HG02588 (cell line): ENCODE measurements around the gene TRMT1.

Experiments
- ATAC-seq: cut with Tn5 transposase; IDR thresholded peaks from one replicate; pipeline ENCODE4 v1.9.1; 2021; ENCODE audit warnings: mild to moderate bottlenecking, moderate library complexity; ENCODE audit not compliant: unreplicated experiment

Gene TRMT1

DNA sequence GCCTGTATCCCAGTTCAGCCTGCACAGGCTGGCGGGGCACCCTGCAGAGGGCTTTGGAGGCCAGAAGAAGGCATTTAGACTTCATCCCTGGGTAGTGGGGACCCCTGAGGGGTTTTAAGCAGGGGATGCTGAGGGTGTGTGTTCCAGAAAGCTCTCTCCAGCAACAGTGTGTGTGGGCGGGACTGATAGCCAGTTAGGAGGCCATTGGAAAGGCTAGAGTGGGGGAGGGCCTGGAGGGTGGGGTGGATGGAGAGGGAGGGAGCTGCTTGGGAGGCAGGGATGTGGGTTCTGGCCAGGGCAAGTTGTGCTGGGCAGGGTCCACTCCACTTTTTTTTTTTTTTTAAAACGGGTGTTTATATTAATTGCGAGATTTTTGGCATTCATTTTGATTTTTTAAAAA lies 42.2 kb downstream of the TRMT1 start:
- ATAC-seq, result no peak

DNA sequence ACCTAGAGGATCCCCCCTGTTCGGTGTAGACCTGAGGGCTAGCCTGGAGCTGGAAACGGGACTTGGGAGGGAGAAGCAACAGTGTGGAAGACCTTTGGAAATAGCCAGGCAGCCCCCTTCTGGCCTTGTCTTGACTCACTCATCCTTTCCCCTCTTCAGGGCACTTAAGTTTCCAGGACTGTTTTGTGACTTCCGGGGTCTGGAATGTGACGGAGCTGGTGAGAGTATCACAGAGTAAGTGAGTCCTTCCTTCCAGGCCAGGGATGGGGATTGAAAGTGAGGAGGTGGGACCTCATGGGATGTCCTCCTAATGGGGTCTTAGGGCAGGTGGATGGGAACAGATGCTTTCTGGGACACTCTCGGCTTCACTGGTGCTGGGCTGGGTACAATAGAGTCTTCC lies 43.3 kb downstream of the TRMT1 start:
- no peak for ATAC-seq

DNA sequence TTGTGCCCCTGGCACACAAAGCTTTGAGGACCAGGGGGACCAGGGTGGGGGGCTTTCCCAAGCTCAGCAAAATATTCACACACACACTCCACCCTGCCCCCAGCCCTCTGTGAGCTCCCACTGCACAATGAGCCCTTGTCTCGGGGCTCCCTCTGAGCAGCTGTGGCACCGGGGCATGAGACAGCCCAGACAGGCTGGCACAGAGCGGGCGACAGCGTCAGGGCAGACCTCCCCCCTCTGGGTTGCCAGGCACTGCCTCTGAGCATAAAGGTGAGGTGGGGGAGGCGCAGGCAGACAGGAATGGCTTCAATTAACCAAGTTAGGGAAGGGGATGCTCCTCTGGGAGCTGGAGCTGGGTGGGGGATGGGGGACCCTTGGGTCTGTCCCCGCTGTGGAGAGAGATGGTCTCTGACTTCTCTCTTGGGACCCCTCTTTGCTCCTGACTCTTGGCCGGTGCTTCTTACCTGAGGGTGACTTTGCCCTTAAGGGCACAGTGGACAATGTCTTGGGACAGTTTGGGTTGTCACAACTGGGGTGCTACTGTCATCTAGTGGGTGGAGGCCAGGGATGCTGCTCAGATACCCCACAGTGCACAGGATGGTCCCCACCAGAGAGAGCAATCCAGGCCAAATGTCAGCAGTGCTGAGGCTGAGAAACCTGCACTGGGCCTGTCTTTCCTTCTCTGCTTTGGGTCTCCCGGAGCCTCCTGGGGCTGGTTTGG lies 44.2 kb downstream of the TRMT1 start:
- no peak for ATAC-seq

- no peak for ATAC-seq
Measured at GRCh38 chr19:13071444-13072187, 44.9 kb downstream of the TRMT1 start.

GRCh38 chr19:13070425-13071140 lies 46.0 kb downstream of the TRMT1 start:
- no peak for ATAC-seq

DNA sequence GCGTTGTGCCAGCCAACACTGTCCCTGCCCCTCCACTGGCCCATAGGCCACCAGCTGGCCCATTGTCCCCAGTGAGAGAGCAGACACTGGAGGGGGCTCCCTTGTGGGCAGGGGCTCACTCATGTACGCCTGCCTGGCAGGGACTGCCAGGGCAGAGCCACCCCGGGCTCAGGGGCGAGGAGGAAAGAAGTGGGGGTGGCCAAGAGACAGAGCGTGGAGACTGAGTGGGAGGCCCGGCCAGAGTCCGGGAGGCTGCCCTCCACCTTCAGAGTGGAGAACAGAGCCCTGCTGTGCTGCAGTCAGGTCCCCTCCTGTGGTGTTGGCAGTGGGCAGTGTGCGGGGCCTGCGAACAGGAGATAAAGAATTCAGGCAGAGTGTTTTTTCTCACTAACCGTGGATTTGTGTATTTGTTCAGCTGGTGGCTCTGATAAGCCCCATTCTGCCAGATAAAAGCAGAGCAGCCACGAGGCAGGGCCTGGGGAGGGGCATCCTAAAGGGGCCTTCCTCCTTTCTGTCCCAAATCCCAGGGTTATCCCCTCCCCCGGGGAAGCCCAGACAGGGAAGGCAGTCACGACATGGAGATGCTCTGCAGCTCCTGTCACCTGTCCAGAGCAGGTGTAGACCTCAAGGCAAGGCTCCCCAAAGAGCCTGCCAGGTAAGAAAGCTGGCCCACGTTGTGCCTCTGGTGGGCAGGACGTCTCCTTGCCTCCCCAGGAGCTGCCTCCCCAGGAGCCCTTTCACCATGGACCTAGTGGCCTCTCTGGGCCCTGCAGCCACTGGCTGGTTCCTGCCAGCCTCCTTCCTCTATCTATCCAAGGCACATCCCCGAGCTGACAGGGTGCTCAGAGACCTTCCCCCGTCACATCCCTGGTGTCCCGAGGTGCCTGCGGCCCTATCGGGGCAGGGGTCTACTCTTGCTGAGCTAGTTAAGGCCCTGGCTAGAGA lies 46.9 kb downstream of the TRMT1 start:
- ATAC-seq, result no peak

DNA sequence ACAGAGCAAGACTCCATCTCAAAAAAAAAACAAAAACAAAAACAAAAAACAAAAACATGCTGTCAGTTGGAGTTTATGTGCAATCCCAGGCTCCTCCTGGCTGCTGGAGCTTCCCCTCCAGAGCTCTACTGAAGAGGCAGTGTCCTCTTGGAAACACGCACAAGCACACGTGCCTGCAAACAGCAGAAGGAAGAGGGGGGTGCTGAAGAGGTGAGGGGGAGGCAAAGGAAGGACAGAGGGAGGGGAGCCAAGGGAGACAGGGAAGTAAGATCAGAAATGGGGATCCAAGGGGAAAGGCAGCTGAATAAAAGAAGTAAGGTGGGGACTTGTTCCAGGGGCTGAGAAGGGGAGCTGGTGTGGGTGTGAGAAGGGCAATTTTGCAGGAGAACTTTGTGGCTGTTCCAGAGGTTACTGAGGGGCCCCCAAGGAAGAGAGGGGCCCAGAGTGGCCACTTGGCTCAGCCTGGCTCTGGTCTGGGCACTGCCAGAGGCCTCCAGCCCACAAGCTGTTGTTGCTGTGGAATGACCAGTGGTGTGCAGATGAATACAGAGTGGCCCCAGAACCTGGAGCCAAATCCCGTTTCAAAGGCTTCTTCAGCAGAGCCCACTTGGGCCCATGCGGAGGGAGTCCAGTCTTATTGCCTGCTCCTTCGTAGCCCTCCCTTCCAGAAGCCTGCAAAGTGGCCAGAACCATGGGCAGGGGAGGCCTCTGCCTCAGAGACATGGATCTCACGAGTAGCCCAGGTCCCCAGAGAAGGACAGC lies 48.3 kb downstream of the TRMT1 start:
- no peak for ATAC-seq

GRCh38 chr19:13066933-13067807 lies 49.4 kb downstream of the TRMT1 start:
- ATAC-seq, result no peak

DNA sequence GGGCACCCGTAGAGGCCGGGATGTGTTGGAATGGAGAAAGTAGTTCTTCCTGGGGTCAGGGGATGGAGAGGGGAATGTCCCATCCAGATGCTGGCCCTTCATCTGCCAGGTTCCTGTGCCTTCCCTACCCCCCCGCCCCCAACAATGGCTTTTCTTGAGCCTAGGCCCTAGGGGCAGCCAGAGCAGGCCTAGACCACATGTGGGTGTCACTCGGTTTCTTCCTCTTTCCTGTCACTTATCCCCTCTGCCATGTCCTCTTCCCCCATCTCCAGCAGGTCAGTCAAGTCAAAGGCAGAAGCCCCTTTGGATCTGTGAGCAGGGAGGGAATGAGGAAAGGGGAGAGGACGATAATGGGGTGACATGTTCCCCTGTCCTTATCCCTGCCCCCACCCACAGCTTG lies 50.3 kb downstream of the TRMT1 start:
- no peak for ATAC-seq

GRCh38 chr19:13064092-13064489 lies 52.4 kb downstream of the TRMT1 start:
- no peak for ATAC-seq

DNA sequence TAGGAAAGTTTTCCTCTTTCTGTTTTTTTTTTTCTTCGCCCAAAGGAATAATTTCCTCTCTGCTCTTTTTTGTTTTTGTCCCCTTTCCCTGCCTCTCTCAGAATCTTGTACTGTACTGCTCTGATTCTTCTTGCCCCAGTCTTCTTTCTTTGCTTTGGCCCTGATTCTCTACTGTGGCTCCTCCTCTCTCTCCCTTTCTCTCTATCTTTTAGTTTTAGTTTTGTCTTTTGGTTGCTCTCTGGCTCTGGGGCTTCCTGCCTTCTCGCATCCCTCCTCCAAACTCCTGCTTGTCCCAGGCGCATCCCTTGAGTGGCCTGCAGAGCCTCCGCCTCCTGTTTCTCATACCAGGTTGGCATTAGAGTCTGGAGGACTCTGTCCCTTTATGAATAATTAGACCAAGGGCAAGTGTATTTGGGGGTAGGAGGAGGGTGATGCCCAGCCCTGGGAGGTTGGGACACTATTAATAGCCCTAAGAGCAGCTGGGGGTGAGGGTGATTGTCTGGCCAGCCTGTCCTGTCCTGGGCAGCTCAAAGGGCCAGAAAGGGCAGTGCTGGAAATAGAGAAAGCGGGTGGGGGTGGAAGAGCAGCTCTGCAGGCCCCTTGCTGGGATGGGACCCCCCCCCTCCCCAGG lies 53.0 kb downstream of the TRMT1 start:
- no peak for ATAC-seq

- no peak for ATAC-seq
Measured at GRCh38 chr19:13062317-13062716, 54.2 kb downstream of the TRMT1 start.

- ATAC-seq, result no peak
Measured at GRCh38 chr19:13060964-13061927, 55.3 kb downstream of the TRMT1 start.

DNA sequence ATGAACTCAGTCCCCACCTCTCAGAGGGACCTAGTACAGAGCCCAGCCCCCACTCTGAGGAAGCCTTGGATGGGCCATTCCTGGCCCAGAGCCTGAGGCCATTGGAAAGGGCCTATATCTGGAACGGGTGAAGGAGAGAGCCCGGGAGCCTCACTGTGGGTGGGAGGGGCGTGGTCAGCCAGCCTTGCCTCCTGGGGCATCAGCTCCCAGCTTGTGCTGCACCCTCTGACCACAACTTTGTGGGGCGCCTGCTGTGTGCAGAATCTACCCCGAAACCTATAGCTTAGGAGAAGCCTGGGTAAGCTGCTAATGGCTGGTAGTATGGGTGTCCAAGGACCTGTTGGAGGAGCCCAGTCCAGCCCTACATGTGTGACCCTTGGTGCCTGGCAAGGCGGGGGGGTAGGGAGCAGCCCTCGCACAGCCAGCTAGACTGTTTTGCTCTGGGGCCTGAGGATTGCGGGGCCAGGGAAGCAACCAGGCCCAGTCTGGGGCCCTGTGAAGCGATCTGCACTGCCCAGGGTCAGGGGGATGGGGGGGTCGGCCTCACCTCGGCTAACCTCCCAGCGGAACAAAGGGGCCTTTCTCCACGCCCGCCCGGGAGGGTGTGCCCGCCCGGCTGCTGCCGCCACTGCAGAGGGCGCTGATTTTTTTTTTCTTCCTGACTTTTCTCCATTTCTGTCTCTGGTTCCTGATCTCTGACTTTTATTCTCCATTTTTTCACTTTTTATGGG lies 56.1 kb downstream of the TRMT1 start:
- ATAC-seq, result no peak

GRCh38 chr19:13058951-13059660 lies 57.4 kb downstream of the TRMT1 start:
- ATAC-seq, result no peak

- ATAC-seq, result no peak
Measured at GRCh38 chr19:13057744-13058143, 58.8 kb downstream of the TRMT1 start.
